Gastroesophageal sphincter (tissue), 3 donors: Measurements from ENCODE around the gene TBL1XR1.
"Not testable (repeated sequence)": the region's sequence is repeated elsewhere in the genome, so short reads cannot be mapped to it uniquely, and the experiment has no call there.

ENCODE experiments used
- CTCF ChIP-seq, 4 experiments: fragments of 200-600 bp in 2 of 4; fragments of 450-650 bp in 2 of 4; sonication (generic) in 1 of 4; IDR thresholded peaks; one replicate each; pipeline ENCODE4 v1.5.1; 2017 to 2019; ENCODE audit warnings: antibody characterized with exemption in 4 of 4, mild to moderate bottlenecking in 2 of 4, moderate library complexity in 2 of 4
- EP300 ChIP-seq: sonication (generic); formaldehyde crosslinking; IDR thresholded peaks from one replicate; pipeline ENCODE4 v1.6.1; 2017; ENCODE audit warnings: antibody characterized with exemption, mild to moderate bottlenecking
- POLR2A ChIP-seq, 2 donors: fragments of 450-650 bp; IDR thresholded peaks; one replicate each; pipeline ENCODE4 v1.6.1; 2017; ENCODE audit warnings: antibody characterized with exemption in 2 of 2, mild to moderate bottlenecking in 2 of 2, moderate library complexity in 1 of 2

GRCh38 chr3:177184602-177185001 is 12.7 kb downstream of the TBL1XR1 start:
- TF ChIP-seq CTCF (IDR thresholded peaks at IDR 0.05); POLR2A (IDR thresholded peaks at IDR 0.05); EP300: not testable (repeated sequence)
